Subcutaneous adipose tissue (tissue), 4 donors: ENCODE data around the gene DHPS. TPM values are rescaled to one million over a fixed set of nuclear protein-coding genes. Genes with fewer than 3 reads are reported as not detected.

Experiments
- CTCF ChIP-seq: fragments of 450-650 bp; IDR thresholded peaks from one replicate; pipeline ENCODE4 v1.5.1; 2016; ENCODE audit warnings: low read depth, mild to moderate bottlenecking, control low read depth, antibody characterized with exemption, moderate library complexity
- total RNA-seq, 4 donors: library from RNA; depleted of rRNA; stranded (reverse); fragments of >200 nt; gene quantifications; one replicate each; pipeline ENCODE4 v1.1.0, GENCODE V29; 2016

DHPS gene
- total RNA-seq, 4 donors from 2014 or later, result 49.9 to 85.7 (median 75.7) TPM

GRCh38 chr19:12696366-12697335 is 15.0 kb upstream of the DHPS start, which contains the start of gene FBXW9:
TSS of gene FBXW9 (minus strand) at chr19:12696631. CDS start at chr19:12696581, 50 bp downstream.
- no peak for TF ChIP-seq CTCF

GRCh38 chr19:12695997-12696365 is 14.3 kb upstream of the DHPS start:
- no peak for TF ChIP-seq CTCF

- no peak for TF ChIP-seq CTCF
Measured at GRCh38 chr19:12695514-12695913, 13.8 kb upstream of the DHPS start.

GRCh38 chr19:12695096-12695495 is 13.4 kb upstream of the DHPS start:
- no peak for TF ChIP-seq CTCF

- TF ChIP-seq CTCF, result no peak
Measured at GRCh38 chr19:12694641-12695040, 13.0 kb upstream of the DHPS start.

- no peak for TF ChIP-seq CTCF
Measured at GRCh38 chr19:12692960-12693359, 11.3 kb upstream of the DHPS start.

- TF ChIP-seq CTCF, result no peak
Measured at GRCh38 chr19:12689581-12690216, 8.0 kb upstream of the DHPS start.
